ENCODE measurements around the gene MAD1L1.

GRCh38 chr7:2060701-2061100 is 172.0 kb downstream of the MAD1L1 start:
- no peak for TF ChIP-seq CTCF (IDR thresholded peaks at IDR 0.05)
- no peak for TF ChIP-seq POLR2A (IDR thresholded peaks at IDR 0.05)
- no peak for TF ChIP-seq EP300 (IDR thresholded peaks at IDR 0.05)
